H1 (cell line): ENCODE results near the gene BASP1. TPM values are rescaled to one million over a fixed set of nuclear protein-coding genes. Genes with fewer than 3 reads are reported as not detected.

ENCODE experiments used
- BCL11A ChIP-seq, 2 experiments: IDR thresholded peaks; one replicate each; pipeline ENCODE4 v1.6.1; 2011; ENCODE audit warnings: low read depth in 2 of 2, low read length in 2 of 2, mild to moderate bottlenecking in 2 of 2
- CEBPB ChIP-seq: IDR thresholded peaks from 2 replicates; pipeline ENCODE4 v1.6.1; 2012; ENCODE audit warnings: low read depth, low read length
- EP300 ChIP-seq, 2 experiments: IDR thresholded peaks; 1 replicate in 1 of 2; 2 replicates in 1 of 2; pipeline ENCODE4 v1.6.1; 2011 to 2012; ENCODE audit warnings: low read depth in 2 of 2, low read length in 2 of 2, mild to moderate bottlenecking in 2 of 2, borderline replicate concordance in 1 of 2, inconsistent platforms in 1 of 2, moderate library complexity in 1 of 2
- EZH2 ChIP-seq: fragments of 200-600 bp; sonication (generic); IDR thresholded peaks from 2 replicates; pipeline ENCODE4 v1.7.1; 2012; ENCODE audit warnings: low read depth, mild to moderate bottlenecking, moderate library complexity, low read length, inconsistent platforms; ENCODE audit not compliant: severe bottlenecking
- RFX5 ChIP-seq: IDR thresholded peaks from 2 replicates; pipeline ENCODE4 v1.6.1; 2011; ENCODE audit warnings: low read depth, low read length, improper control_type of control experiment, borderline replicate concordance
- SIX5 ChIP-seq: IDR thresholded peaks from 2 replicates; pipeline ENCODE4 v1.6.1; 2011; ENCODE audit warnings: mild to moderate bottlenecking, low read depth, low read length
- TAF7 ChIP-seq: optimal IDR thresholded peaks from 2 replicates; pipeline ENCODE3; 2011; ENCODE audit warnings: low read depth, mild to moderate bottlenecking, inconsistent platforms, low read length, moderate library complexity, borderline replicate concordance
- polyA plus RNA-seq, 7 experiments: library from polyadenylated mRNA; depleted of rRNA in 3 of 7; stranded (reverse) in 5 of 7; unstranded in 2 of 7; fragments of >200 nt in 5 of 7; fragments of 200-250 nt in 2 of 7; gene quantifications; 1 replicate in 5 of 7; 2 replicates in 1 of 7; 4 replicates in 1 of 7; pipeline versions ENCODE4 v1.2.1 to v1.2.3, GENCODE V29; 2011 to 2013; ENCODE audit warnings: missing spikeins in 2 of 7, mixed read lengths in 2 of 7
- total RNA-seq: library from RNA; stranded (reverse); fragmentation: NEBNext Ultra II Directional; extraction: Animal tissue kit (Norgen Biotek cat#: 25700); gene quantifications from 2 replicates; pipeline ENCODE4 v1.2.1, GENCODE V29; 2021

BASP1 gene
- total and polyA plus RNA-seq, 2 of the 8 experiments (the other 6 are each of a cell fraction or from before 2014, with no cell fraction given), result 95.2 to 104 TPM

DNA sequence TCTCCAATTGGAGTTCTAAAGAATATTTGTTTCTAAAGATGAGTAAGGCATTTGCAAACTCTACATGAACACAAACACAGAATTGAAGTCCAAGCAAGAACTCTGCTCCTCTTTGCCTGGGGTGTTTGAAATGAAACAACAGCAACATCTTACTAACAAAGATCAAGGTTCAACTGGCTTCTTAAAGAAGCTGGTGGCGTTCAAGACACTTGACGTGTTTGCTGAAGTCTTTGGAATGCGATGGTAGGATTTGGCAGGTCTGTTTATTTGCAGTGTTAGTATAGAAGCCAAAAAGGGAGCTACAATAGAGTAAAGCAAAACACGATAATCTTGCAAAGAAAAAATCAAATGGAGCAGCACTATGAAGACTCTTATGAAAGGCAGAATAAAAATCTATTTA lies 94.9 kb downstream of the BASP1 start (continued):
- TF ChIP-seq BCL11A (IDR thresholded peaks at IDR 0.05; ENCODE audit: low read depth in 2 of 2, low read length in 2 of 2), result no peak
- no peak for TF ChIP-seq TAF7
- TF ChIP-seq RFX5, result no peak
- TF ChIP-seq EZH2, result no peak
- TF ChIP-seq CEBPB, result no peak
- TF ChIP-seq EP300 (IDR thresholded peaks at IDR 0.05; ENCODE audit: borderline replicate concordance in 1 of 2, low read depth in 2 of 2, low read length in 2 of 2), result no peak
- TF ChIP-seq SIX5, result no peak
